Ectodermal cell (in vitro differentiated cells): ENCODE measurements around the gene ALPK3.

Experiments used
- H3K27ac ChIP-seq: 2 replicates; pipeline ENCODE4 v1.7.0; 2013; ENCODE audit warnings: mild to moderate bottlenecking, low read depth, low read length; ENCODE audit not compliant: insufficient read depth, poor library complexity, severe bottlenecking
- H3K27me3 ChIP-seq: 2 replicates; pipeline ENCODE4 v1.7.0; 2013; ENCODE audit warnings: mild to moderate bottlenecking, low read length; ENCODE audit not compliant: insufficient read depth, control insufficient read depth, poor library complexity, severe bottlenecking
- H3K36me3 ChIP-seq: one replicate; pipeline ENCODE4 v1.7.0; 2013; ENCODE audit warnings: low read length; ENCODE audit not compliant: control insufficient read depth, insufficient read depth
- H3K4me1 ChIP-seq: one replicate; pipeline ENCODE4 v1.7.0; 2013; ENCODE audit warnings: low read length; ENCODE audit not compliant: control insufficient read depth, insufficient read depth
- H3K4me3 ChIP-seq: 2 replicates; pipeline ENCODE4 v1.7.0; 2013; ENCODE audit warnings: low read depth, low read length, control low read depth; ENCODE audit not compliant: insufficient read depth
- H3K9me3 ChIP-seq: 2 replicates; pipeline ENCODE4 v1.7.0; 2013; ENCODE audit warnings: mild to moderate bottlenecking, low read length, moderate library complexity; ENCODE audit not compliant: control insufficient read depth
- WGBS, 2 experiments: methylation state at CpG; one replicate each; pipeline ENCODE4 v1.1.7; 2013; ENCODE audit warnings: missing lambda C conversion rate in 2 of 2; 5-methylcytosine and 5-hydroxymethylcytosine counted together

Gene ALPK3

DNA sequence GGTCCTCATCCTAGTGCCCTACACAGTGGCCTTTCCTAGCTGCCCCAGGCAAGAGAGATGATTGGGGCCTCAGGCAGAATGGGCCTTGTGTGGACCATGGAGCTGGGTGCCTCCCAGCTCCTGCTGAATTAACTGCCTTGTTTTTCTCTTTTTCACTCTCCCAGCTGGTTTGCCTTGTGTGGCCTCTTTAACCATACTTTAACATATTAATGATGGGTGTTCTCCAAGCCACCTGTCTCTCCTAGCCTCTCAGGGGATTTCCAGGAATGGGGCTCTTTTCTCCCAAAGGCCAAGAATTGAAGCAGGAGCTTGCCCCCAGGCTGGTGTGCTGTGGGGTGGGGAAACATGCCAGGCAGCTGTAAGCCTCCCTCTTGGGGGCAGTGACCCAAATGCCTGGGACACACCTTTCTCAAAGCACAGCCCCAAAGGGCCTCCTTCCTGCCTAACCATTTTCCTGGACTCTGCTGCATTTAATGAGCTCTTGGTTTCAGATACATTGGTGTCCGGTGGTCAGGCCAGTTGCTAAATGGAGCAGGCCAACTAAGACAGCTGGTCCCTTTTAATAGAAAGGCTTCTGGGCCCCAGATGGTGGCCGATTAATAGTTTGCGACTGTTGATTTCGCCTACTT, 5.6 kb downstream of the ALPK3 start:
- no peak overlapping the region for H3K27ac ChIP-seq
- no peaks in the 10 kb centered on the region for H3K36me3 ChIP-seq
- no peaks in the 10 kb centered on the region for H3K9me3 ChIP-seq
- H3K27me3 ChIP-seq: no peaks in the 10 kb centered on the region
- peaks cover 27% of the 10 kb centered on the region for H3K4me1 ChIP-seq
- no peak overlapping the region for H3K4me3 ChIP-seq
- WGBS, 2 experiments: 93 to 98% methylated on average over 4 of the region's 4 CpGs

DNA sequence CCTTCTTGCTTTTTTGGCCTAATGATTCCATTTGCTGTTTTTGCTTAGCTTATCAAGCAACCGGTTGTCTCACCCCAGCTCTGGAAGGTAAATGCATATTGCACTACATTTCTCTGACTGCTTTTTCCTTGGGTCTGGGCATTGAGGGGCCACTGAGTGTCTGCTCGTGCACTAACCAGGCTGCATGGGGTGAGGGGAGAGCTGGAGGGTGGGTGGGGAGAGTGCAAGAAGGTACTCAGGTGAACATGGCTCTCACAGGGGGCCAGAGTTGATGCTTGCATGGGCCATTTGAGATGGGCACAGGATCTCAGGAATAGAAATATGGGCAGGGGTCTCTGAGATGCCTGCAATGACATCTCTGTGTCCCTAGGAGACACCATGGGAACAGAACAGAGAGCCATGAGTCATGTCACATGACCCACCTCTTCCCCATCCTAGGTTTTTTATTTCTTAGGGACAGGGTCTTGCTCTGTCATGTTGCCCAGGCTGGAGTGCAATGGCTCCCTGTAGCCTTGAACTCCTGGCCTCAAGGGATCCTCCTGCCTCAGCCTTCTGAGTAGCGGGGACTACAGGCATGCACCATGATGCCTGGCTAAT, 6.2 kb downstream of the ALPK3 start:
- Histone ChIP-seq H3K4me1 (peaks cover 21% of the 10 kb centered on the region), H3K27me3 (no peaks in the 10 kb centered on the region), H3K4me3 (no peak overlapping the region), H3K36me3 (no peaks in the 10 kb centered on the region), H3K27ac (no peak overlapping the region), H3K9me3 (no peaks in the 10 kb centered on the region)
- WGBS, 2 experiments: 84 to 95% methylated on average over 3 of the region's 3 CpGs

DNA sequence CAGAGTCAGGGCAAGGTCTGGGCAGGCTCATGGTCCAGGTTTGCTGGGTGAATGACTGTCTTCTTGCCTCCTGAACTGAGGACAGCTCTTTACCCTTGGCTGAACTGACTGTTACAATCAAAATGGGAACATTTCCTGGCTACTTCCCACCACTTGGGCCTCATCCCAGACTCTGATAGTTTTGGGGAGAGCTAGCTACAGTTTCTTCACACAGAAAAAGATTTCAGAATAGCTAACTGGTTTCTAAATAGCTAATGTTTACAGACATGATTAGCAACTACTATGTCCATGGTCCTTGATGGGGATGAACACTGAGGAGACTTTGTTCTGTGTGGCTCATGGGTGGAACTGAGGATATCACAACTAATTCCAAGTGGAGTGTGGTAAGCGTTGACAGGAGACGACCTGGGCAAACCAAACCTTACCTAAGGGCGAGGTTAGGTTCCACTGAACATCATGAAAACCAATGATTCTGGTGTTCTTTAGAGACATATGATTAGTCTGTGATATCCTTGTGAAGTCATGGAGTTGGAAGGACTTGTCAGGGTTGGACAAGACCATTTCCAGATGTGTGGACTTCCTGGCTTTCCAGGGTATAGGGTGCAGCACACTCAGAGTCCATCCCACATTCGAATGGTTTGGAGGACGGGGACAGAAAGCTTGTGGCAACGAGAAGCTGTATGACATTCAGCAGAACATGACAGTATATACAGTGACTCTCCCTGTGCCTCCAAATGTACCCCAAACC, 7.3 kb downstream of the ALPK3 start:
- Histone ChIP-seq H3K4me1 (peaks cover 11% of the 10 kb centered on the region), H3K36me3 (no peaks in the 10 kb centered on the region), H3K4me3 (no peak overlapping the region), H3K9me3 (no peaks in the 10 kb centered on the region), H3K27me3 (no peaks in the 10 kb centered on the region), H3K27ac (no peak overlapping the region)
- 95 to 96% methylated on average over 6 of the region's 6 CpGs for WGBS, 2 experiments

DNA sequence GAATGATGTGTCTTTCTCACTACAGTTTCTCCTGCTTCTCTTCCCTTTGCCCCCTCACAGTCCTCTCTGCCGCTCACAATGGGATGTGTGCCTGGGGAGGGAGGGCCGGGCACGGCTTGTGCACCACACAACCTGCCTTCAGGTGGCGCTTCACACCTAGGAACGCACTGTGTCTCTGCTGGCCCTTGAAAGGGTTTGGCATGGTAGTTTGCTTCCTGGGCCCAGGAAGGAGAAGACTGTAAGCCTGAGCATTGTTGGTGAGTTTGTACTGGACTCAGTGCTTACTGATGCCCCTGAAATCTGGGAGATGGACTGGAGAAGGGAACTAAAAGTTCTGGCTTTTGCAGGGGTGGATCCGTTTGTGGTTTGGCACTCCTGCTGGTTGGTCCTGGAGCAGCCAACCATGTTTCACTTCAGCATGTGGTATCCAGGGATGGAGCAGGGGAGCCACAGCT, 9.2 kb downstream of the ALPK3 start:
- WGBS, 2 experiments: 53 to 64% methylated on average over 6 of the region's 6 CpGs

DNA sequence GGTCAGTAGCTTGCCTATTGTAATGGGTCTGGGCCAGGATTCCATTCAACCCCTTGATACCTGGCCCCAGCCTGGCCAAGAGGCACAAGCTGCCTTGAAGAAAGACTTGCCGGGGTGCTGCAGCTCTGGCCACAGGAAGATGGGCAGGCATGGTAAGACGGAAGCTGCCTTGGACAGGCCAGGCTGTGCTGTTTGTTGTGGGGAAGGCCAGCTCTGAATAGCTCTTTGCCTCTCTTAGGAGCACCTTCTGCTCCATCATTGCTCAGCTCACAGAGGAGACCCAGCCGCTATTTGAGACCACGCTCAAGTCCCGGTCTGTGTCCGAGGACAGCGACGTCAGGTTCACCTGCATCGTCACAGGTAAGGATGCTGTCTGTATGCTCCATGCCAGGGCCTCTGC, 10.1 kb downstream of the ALPK3 start:
- 96 to 98% methylated on average over 9 of the region's 9 CpGs for WGBS, 2 experiments
- Histone ChIP-seq H3K27ac (no peak overlapping the region), H3K9me3 (no peaks in the 10 kb centered on the region), H3K4me1 (no peaks in the 10 kb centered on the region), H3K36me3 (no peaks in the 10 kb centered on the region), H3K4me3 (no peak overlapping the region), H3K27me3 (no peaks in the 10 kb centered on the region)

More for the DNA sequence above, 9.2 kb downstream of the ALPK3 start:
- Histone ChIP-seq H3K4me3 (no peak overlapping the region), H3K27me3 (no peaks in the 10 kb centered on the region), H3K4me1 (peaks cover 5% of the 10 kb centered on the region), H3K27ac (no peak overlapping the region), H3K36me3 (no peaks in the 10 kb centered on the region), H3K9me3 (no peaks in the 10 kb centered on the region)

DNA sequence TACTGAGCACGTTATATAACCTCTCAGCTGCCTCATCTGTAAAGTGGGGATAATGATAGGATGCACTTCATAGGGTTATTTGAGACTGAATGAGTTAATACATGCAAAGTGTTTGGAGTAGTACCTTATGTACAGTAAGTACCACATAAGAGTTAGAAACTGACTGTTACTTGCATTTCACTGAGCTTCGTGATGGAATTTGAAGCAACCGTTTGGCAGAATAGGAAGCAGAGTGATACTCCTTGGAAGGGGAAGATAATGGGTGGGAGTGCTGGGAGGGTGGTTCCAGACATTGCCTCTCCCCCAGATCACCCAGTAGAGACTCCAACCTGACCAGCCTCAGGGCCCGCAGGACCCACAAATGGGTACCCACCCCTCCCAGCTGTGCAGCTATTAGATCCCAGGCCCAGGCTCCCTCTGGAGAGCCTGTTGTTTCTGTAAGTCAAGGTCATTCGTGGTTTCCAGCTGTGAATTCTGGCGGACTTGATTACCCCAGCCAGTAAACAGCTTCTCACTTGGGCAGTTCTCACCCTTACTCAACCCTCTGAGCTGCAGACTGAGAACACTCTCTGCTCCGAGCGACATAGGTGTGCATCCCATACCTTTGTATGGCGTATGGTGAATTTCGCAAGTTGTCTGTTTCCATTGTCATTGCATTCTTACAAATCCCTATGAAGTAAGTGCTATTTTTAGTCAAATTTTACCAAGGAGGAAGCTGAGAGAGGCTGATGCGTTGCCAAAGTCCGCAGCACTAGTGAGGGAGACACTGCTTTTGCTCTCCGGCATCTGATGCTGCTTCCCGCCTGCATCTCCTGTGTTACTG, 11.1 kb downstream of the ALPK3 start:
- no peaks in the 10 kb centered on the region for H3K4me1 ChIP-seq
- no peak overlapping the region for H3K4me3 ChIP-seq
- no peaks in the 10 kb centered on the region for H3K9me3 ChIP-seq
- H3K27me3 ChIP-seq: no peaks in the 10 kb centered on the region
- no peak overlapping the region for H3K27ac ChIP-seq
- WGBS, 2 experiments: 83 to 85% methylated on average over 14 of the region's 14 CpGs
- no peaks in the 10 kb centered on the region for H3K36me3 ChIP-seq

DNA sequence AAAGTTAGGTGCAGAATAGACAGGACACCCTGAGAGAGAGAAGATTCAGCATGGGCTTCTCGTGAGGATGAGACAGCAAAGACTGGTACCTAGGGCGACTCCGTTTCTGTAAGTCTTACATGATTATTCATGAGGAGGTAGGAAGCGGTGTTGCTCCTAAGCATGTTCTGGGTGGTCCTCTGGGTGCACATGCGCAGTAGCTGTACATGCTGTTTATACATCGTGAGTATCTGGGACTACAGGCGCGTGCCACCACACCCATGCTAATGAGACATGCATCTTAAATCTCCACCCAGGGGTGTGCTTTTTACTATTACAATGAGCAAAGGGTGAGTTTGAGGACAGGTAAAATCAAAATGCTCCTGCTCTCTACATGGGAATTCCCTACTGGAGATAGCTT, 12.3 kb downstream of the ALPK3 start:
- WGBS, 2 experiments: 94 to 97% methylated on average over 8 of the region's 8 CpGs
- no peaks in the 10 kb centered on the region for H3K27me3 ChIP-seq
- no peaks in the 10 kb centered on the region for H3K36me3 ChIP-seq
- H3K9me3 ChIP-seq: no peaks in the 10 kb centered on the region
- no peak overlapping the region for H3K27ac ChIP-seq
- H3K4me3 ChIP-seq: no peak overlapping the region
- H3K4me1 ChIP-seq: peaks cover 5% of the 10 kb centered on the region

DNA sequence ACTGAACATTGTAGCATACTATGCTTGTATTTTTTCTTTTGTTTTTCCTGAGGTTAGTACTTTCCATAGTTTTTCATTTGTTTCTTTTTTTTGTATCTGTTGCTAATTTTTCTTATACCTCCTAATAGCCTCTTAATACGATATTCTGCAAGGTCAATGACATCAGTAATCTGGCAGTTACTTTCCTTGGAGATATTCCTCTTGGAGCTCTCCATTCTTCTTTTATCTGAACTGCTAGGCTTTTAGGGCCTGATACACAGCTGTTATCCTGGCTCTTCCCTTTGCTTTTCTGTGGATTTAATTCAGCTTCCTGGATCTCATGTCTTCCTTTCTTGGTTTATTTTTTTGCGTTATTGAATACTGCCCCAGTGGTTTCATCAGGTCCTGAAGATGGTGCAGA, 12.9 kb downstream of the ALPK3 start:
- Histone ChIP-seq H3K4me3 (no peak overlapping the region), H3K4me1 (peaks cover 5% of the 10 kb centered on the region), H3K9me3 (no peaks in the 10 kb centered on the region), H3K27me3 (no peaks in the 10 kb centered on the region), H3K27ac (no peak overlapping the region), H3K36me3 (no peaks in the 10 kb centered on the region)
- 73 to 83% methylated on average over 2 of the region's 2 CpGs for WGBS, 2 experiments

DNA sequence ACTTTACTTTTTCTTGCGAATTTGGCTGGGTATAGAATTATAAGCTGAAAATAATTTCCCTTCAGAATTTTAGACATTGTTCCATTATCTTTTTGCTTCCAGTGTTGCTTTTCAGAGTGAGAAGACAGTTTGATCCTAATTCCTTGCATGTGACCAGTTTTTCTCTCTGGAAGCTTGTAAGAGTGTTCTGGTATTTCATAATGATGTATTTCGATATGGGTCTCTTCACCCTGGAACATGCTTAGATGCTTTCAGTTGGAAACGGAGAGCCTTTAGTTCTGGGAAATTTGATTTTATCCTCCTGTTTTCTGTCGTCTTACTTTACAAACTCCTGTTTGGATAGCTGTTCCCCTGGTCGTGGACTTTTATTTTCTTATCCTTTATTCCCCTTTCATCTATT, 13.9 kb downstream of the ALPK3 start:
- Histone ChIP-seq H3K4me1 (peaks cover 5% of the 10 kb centered on the region), H3K27me3 (no peaks in the 10 kb centered on the region), H3K36me3 (no peaks in the 10 kb centered on the region), H3K27ac (no peak overlapping the region), H3K9me3 (no peaks in the 10 kb centered on the region), H3K4me3 (no peak overlapping the region)
- 93 to 97% methylated on average over 4 of the region's 5 CpGs for WGBS, 2 experiments

DNA sequence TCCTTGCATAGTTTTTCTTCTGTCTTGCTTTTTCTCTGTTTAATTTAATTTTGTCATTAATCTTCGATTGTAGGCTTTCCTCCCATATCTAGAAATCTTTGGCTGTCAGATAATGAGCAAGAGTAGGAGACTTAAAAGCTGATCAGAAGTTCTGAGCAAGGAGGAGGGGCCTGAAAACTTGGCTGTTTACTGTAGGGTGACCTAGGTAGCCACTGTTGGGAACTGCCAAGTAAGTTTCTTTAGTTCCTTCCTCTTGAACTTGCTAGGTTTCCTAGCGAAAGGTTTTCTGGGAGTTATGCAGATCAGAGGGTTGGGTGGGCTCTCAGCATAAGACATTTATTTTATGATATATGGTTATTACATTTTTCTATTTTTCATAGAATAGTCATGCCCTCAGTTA, 14.5 kb downstream of the ALPK3 start:
- peaks cover 5% of the 10 kb centered on the region for H3K4me1 ChIP-seq
- no peak overlapping the region for H3K27ac ChIP-seq
- no peaks in the 10 kb centered on the region for H3K27me3 ChIP-seq
- 100% methylated on average over 2 of the region's 2 CpGs; no CpG with 5 or more reads in 1 of the 2 experiments for WGBS, 2 experiments
- no peak overlapping the region for H3K4me3 ChIP-seq
- H3K36me3 ChIP-seq: no peaks in the 10 kb centered on the region
- no peaks in the 10 kb centered on the region for H3K9me3 ChIP-seq
